HCT116 (cell line): ENCODE data around the gene IFT57. TPM values are rescaled to one million over a fixed set of nuclear protein-coding genes. Genes with fewer than 3 reads are reported as not detected.

Source experiments
- ATAC-seq: fragments of 200-7000 bp; cut with Tn5 transposase; 2 replicates; pipeline ENCODE4 v1.9.1; 2020; ENCODE audit warnings: mild to moderate bottlenecking, moderate library complexity
- BruUV-seq: library from RNA; stranded (reverse); fragments of 400-500 nt; replicated peaks from 2 replicates; lab custom pipeline; 2021; lab: Mats Ljungman, UMichigan
- CTCF ChIA-PET: fragments of 300-600 bp; sonication (Branson Sonifier 250); formaldehyde crosslinking; loops from one replicate; lab custom pipeline; 2021; ENCODE audit warnings: antibody characterized with exemption; lab: Charles Lee
- POLR2A ChIA-PET: fragments of 300-600, 350-600 bp; sonication (Branson Sonifier 250); formaldehyde crosslinking; loops from one replicate; lab custom pipeline; 2021; ENCODE audit warnings: antibody characterized with exemption; lab: Charles Lee
- RAD21 ChIA-PET, 2 experiments: fragments of 300-600 bp; sonication (Branson Sonifier 250); formaldehyde crosslinking; loops; one replicate each; lab custom pipeline; 2023; ENCODE audit warnings: low total read pairs in 2 of 2; ENCODE audit not compliant: uncharacterized antibody in 2 of 2, unreplicated experiment in 2 of 2, low non-redundant PET in 1 of 2; lab: Charles Lee
- DNase-seq: peaks from one replicate; pipeline ENCODE4 v3.0.0-alpha.2; 2010; ENCODE audit warnings: low read depth, low spot score
- H2AFZ ChIP-seq: fragments of 200-600 bp; shearing (Covaris generic), sonication (generic); 2 replicates; pipeline ENCODE4 v1.6.1; 2017; ENCODE audit warnings: low read depth, mixed run types, mixed read lengths, antibody characterized with exemption, low read length; ENCODE audit not compliant: poor library complexity, severe bottlenecking
- H3K27ac ChIP-seq: 2 replicates; pipeline ENCODE4 v1.5.1; 2012; ENCODE audit warnings: low read depth, low read length
- H3K27me3 ChIP-seq: fragments of 200-600 bp; sonication (generic); 2 replicates; pipeline ENCODE4 v1.6.1; 2016; ENCODE audit warnings: mixed run types, low read length, mixed read lengths; ENCODE audit not compliant: insufficient read depth
- H3K36me3 ChIP-seq, 2 experiments: fragments of 200-500 bp in 1 of 2; fragments of 200-600 bp in 1 of 2; sonication (Bioruptor generic) in 1 of 2; sonication (generic) in 1 of 2; 2 replicates each; pipeline versions ENCODE4 v1.5.1 to v1.6.1; 2014 to 2016; ENCODE audit warnings: low read length in 2 of 2, inconsistent platforms in 1 of 2, mixed read lengths in 1 of 2, mixed run types in 1 of 2; ENCODE audit not compliant: insufficient read depth in 2 of 2, control insufficient read depth in 1 of 2
- H3K4me1 ChIP-seq, 2 experiments: fragments of 200-600 bp in 1 of 2; sonication (generic) in 1 of 2; 2 replicates each; pipeline versions ENCODE4 v1.5.1 to v1.6.1; 2012 to 2017; ENCODE audit warnings: low read length in 2 of 2, inconsistent platforms in 1 of 2, mild to moderate bottlenecking in 1 of 2, mixed read lengths in 1 of 2, mixed run types in 1 of 2, moderate library complexity in 1 of 2; ENCODE audit not compliant: insufficient read depth in 2 of 2, control insufficient read depth in 1 of 2
- H3K4me2 ChIP-seq: fragments of 200-600 bp; sonication (generic); 2 replicates; pipeline ENCODE4 v1.6.1; 2017; ENCODE audit warnings: mixed run types, low read length, mixed read lengths
- H3K4me3 ChIP-seq, 2 experiments: fragments of 200-600 bp in 1 of 2; sonication (generic) in 1 of 2; replicated peaks in 1 of 2; 2 replicates each; pipeline ENCODE4 v1.5.1; 2011 to 2016; ENCODE audit warnings: low read length in 2 of 2, control low read depth in 1 of 2, low read depth in 1 of 2, mild to moderate bottlenecking in 1 of 2, mixed read lengths in 1 of 2, mixed run types in 1 of 2
- H3K79me2 ChIP-seq: fragments of 200-600 bp; sonication (generic); 2 replicates; pipeline ENCODE4 v1.6.1; 2017; ENCODE audit warnings: mild to moderate bottlenecking, mixed run types, low read length, moderate library complexity, mixed read lengths; ENCODE audit not compliant: insufficient read depth
- H3K9ac ChIP-seq: fragments of 200-600 bp; sonication (generic); 2 replicates; pipeline ENCODE4 v1.6.1; 2016; ENCODE audit warnings: low read length, mixed read lengths
- H3K9me2 ChIP-seq: fragments of 200-600 bp; sonication (generic), shearing (Covaris generic); 2 replicates; pipeline ENCODE4 v1.6.1; 2017; ENCODE audit warnings: mixed run types, mild to moderate bottlenecking, moderate library complexity; ENCODE audit not compliant: insufficient read depth
- H3K9me3 ChIP-seq, 2 experiments: fragments of 200-500 bp in 1 of 2; fragments of 200-600 bp in 1 of 2; sonication (Bioruptor generic) in 1 of 2; sonication (generic) in 1 of 2; 2 replicates each; pipeline ENCODE4 v1.6.1; 2014 to 2017; ENCODE audit warnings: low read length in 2 of 2, mixed read lengths in 2 of 2, inconsistent platforms in 1 of 2, low read depth in 1 of 2, mild to moderate bottlenecking in 1 of 2, mixed run types in 1 of 2, moderate library complexity in 1 of 2; ENCODE audit not compliant: control insufficient read depth in 1 of 2, insufficient read depth in 1 of 2
- H4K20me1 ChIP-seq: fragments of 200-600 bp; sonication (generic), shearing (Covaris generic); 2 replicates; pipeline ENCODE4 v1.6.1; 2017; ENCODE audit warnings: mixed run types, mild to moderate bottlenecking, moderate library complexity; ENCODE audit not compliant: insufficient read depth
- CEBPB ChIP-seq: IDR thresholded peaks from 2 replicates; pipeline ENCODE4 v1.6.1; 2012; ENCODE audit warnings: low read depth
- EGR1 ChIP-seq: IDR thresholded peaks from 2 replicates; pipeline ENCODE4 v1.6.1; 2012; ENCODE audit warnings: low read depth
- FOSL1 ChIP-seq: IDR thresholded peaks from 2 replicates; pipeline ENCODE4 v1.6.1; 2012; ENCODE audit warnings: low read depth
- POLR2A ChIP-seq: IDR thresholded peaks from 2 replicates; pipeline ENCODE4 v1.7.0; 2011; ENCODE audit warnings: borderline replicate concordance; ENCODE audit not compliant: insufficient read depth, insufficient read length; ENCODE audit errors: extremely low read depth
- POLR2AphosphoS5 ChIP-seq: IDR thresholded peaks from 2 replicates; pipeline ENCODE4 v1.6.1; 2011; ENCODE audit warnings: mild to moderate bottlenecking, low read depth, low read length, moderate library complexity
- RAD21 ChIP-seq: IDR thresholded peaks from 2 replicates; pipeline ENCODE4 v1.6.1; 2012; ENCODE audit warnings: low read depth, mild to moderate bottlenecking
- SIN3A ChIP-seq: IDR thresholded peaks from 2 replicates; pipeline ENCODE4 v1.6.1; 2012; ENCODE audit warnings: low read depth
- SP1 ChIP-seq: IDR thresholded peaks from 2 replicates; pipeline ENCODE4 v1.6.1; 2012; ENCODE audit warnings: low read depth
- SRF ChIP-seq: IDR thresholded peaks from 2 replicates; pipeline ENCODE4 v1.6.1; 2012; ENCODE audit warnings: low read depth
- TCF7L2 ChIP-seq: IDR thresholded peaks from 2 replicates; pipeline ENCODE4 v1.7.0; 2011; ENCODE audit warnings: borderline replicate concordance, inconsistent platforms; ENCODE audit not compliant: insufficient read depth, insufficient read length; ENCODE audit errors: extremely low read depth
- ZBTB33 ChIP-seq: IDR thresholded peaks from 2 replicates; pipeline ENCODE4 v1.6.1; 2011; ENCODE audit warnings: mild to moderate bottlenecking, low read length, moderate library complexity; ENCODE audit not compliant: insufficient replicate concordance; ENCODE audit errors: extremely low read depth
- ZFX ChIP-seq: fragments of 450-650 bp; IDR thresholded peaks from 2 replicates; pipeline ENCODE4 v1.6.1; 2017
- ZNF274 ChIP-seq: fragments of 200-500 bp; sonication (Bioruptor generic); IDR thresholded peaks from 2 replicates; pipeline ENCODE4 v1.6.1; 2014; ENCODE audit warnings: mild to moderate bottlenecking, low read depth, low read length, inconsistent platforms
- intact Hi-C: fragments of 100-400 bp; cut with micrococcal nuclease; formaldehyde crosslinking; loops from 2 replicates; pipeline ENCODE4 v1.10.0; 2022
- total RNA-seq: library from RNA; stranded (reverse); gene quantifications from one replicate; pipeline ENCODE4 v1.2.1, GENCODE V29; 2021; ENCODE audit not compliant: unreplicated experiment
- TF ChIP-seq, protein P1 (sequence below): IDR thresholded peaks from 2 replicates; pipeline ENCODE4 v1.6.1; 2012
- TF ChIP-seq, protein P2 (sequence below): IDR thresholded peaks from 2 replicates; pipeline ENCODE4 v1.6.1; 2012
- TF ChIP-seq, protein P3 (sequence below): IDR thresholded peaks from 2 replicates; pipeline ENCODE4 v1.6.1; 2012; ENCODE audit warnings: low read depth
- TF ChIP-seq, protein P4 (sequence below), 3 experiments: fragments of 200-600 bp in 1 of 3; sonication (generic) in 1 of 3; IDR thresholded peaks in 2 of 3; conservative IDR thresholded peaks in 1 of 3; 2 replicates each; pipeline ENCODE4 v1.5.1; 2012 to 2017; ENCODE audit warnings: low read depth in 2 of 3, low read length in 2 of 3, antibody characterized with exemption in 1 of 3, borderline replicate concordance in 1 of 3, control low read depth in 1 of 3, mild to moderate bottlenecking in 1 of 3, mixed read lengths in 1 of 3, mixed run types in 1 of 3, moderate library complexity in 1 of 3; ENCODE audit not compliant: insufficient read depth in 1 of 3

The IFT57 gene
- total RNA-seq, 1 experiment from 2014 or later, result 38.4 TPM

DNA sequence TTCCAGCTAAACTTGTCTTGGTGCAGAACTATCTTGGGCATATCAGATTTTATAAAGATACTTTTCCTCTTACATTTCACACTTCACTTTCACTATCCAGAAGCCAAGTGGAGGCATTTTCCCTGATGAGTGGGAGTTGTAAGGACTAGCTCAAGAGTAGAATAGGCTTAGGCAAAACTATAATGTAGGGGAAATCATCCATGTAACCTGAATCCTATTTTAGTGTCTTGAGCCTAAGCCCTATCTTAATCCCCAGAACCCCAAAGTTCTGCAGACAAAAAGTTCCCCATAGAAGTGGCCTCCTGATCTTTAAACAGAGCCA lies 89.2 kb downstream of the IFT57 start:
- no TSS peak for BruUV-seq
- H3K36me3 ChIP-seq, result no peaks in the 10 kb centered on the region
- H3K9me3 ChIP-seq, result no peaks in the 10 kb centered on the region
- H4K20me1 ChIP-seq, result no peaks in the 10 kb centered on the region
- H3K4me2 ChIP-seq, result peak overlapping the region; percentile 64
- no peaks in the 10 kb centered on the region for H3K9me2 ChIP-seq
- peak overlapping the region; percentile 70 for H2AFZ ChIP-seq
- POLR2A ChIA-PET, result no interaction called here
- RAD21 ChIA-PET, result interaction anchor here in 1 of 2 experiments (0.6 to 0.7 kb wide), 2 partner anchors 242 to 344 kb away, joined by 3 read pairs; no protein-coding TSS in a partner anchor
- no peaks in the 10 kb centered on the region for H3K79me2 ChIP-seq
- TF ChIP-seq TCF7L2 (no peak), ZFX (no peak), POLR2A (no peak), CEBPB (no peak), ZNF274 (no peak), EGR1 (no peak), SIN3A (no peak), SRF (no peak), POLR2AphosphoS5 (no peak), RAD21 (no peak), FOSL1 (no peak), SP1 (no peak), ZBTB33 (no peak)
- TF ChIP-seq, protein P1, sequence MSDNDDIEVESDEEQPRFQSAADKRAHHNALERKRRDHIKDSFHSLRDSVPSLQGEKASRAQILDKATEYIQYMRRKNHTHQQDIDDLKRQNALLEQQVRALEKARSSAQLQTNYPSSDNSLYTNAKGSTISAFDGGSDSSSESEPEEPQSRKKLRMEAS, result no peak
- TF ChIP-seq, protein P2, sequence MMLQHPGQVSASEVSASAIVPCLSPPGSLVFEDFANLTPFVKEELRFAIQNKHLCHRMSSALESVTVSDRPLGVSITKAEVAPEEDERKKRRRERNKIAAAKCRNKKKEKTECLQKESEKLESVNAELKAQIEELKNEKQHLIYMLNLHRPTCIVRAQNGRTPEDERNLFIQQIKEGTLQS, result no peak
- TF ChIP-seq, protein P3, sequence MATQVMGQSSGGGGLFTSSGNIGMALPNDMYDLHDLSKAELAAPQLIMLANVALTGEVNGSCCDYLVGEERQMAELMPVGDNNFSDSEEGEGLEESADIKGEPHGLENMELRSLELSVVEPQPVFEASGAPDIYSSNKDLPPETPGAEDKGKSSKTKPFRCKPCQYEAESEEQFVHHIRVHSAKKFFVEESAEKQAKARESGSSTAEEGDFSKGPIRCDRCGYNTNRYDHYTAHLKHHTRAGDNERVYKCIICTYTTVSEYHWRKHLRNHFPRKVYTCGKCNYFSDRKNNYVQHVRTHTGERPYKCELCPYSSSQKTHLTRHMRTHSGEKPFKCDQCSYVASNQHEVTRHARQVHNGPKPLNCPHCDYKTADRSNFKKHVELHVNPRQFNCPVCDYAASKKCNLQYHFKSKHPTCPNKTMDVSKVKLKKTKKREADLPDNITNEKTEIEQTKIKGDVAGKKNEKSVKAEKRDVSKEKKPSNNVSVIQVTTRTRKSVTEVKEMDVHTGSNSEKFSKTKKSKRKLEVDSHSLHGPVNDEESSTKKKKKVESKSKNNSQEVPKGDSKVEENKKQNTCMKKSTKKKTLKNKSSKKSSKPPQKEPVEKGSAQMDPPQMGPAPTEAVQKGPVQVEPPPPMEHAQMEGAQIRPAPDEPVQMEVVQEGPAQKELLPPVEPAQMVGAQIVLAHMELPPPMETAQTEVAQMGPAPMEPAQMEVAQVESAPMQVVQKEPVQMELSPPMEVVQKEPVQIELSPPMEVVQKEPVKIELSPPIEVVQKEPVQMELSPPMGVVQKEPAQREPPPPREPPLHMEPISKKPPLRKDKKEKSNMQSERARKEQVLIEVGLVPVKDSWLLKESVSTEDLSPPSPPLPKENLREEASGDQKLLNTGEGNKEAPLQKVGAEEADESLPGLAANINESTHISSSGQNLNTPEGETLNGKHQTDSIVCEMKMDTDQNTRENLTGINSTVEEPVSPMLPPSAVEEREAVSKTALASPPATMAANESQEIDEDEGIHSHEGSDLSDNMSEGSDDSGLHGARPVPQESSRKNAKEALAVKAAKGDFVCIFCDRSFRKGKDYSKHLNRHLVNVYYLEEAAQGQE, result no peak
- TF ChIP-seq, protein P4, sequence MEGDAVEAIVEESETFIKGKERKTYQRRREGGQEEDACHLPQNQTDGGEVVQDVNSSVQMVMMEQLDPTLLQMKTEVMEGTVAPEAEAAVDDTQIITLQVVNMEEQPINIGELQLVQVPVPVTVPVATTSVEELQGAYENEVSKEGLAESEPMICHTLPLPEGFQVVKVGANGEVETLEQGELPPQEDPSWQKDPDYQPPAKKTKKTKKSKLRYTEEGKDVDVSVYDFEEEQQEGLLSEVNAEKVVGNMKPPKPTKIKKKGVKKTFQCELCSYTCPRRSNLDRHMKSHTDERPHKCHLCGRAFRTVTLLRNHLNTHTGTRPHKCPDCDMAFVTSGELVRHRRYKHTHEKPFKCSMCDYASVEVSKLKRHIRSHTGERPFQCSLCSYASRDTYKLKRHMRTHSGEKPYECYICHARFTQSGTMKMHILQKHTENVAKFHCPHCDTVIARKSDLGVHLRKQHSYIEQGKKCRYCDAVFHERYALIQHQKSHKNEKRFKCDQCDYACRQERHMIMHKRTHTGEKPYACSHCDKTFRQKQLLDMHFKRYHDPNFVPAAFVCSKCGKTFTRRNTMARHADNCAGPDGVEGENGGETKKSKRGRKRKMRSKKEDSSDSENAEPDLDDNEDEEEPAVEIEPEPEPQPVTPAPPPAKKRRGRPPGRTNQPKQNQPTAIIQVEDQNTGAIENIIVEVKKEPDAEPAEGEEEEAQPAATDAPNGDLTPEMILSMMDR (IDR thresholded peaks at IDR 0.05 in 2 of 3, conservative IDR thresholded peaks at IDR 0.05 in 1 of 3; ENCODE audit: borderline replicate concordance in 1 of 3, insufficient read depth in 1 of 3, low read depth in 2 of 3, low read length in 2 of 3), result no peak
- intact Hi-C loops, result no loop called here
- no peaks in the 10 kb centered on the region for H3K27me3 ChIP-seq
- CTCF ChIA-PET, result interaction anchor here (1.9 kb wide), 1 partner anchor 20 kb away, joined by 7 read pairs; no protein-coding TSS in a partner anchor
- no peak overlapping the region for H3K27ac ChIP-seq
- 0 out of 2 replicates have a peak overlapping the region, but pooled peaks have one; percentile 22 for H3K9ac ChIP-seq
- peak; percentile 17; the same call in 1 of the 2 replicates for ATAC-seq
- H3K4me3 ChIP-seq, result peak overlapping the region in 1 of 2 experiments; percentile 23; a peak in 2 of 4 replicates
- no peak for DNase-seq
- peaks cover 0 to 45% of the 10 kb centered on the region in 2 experiments for H3K4me1 ChIP-seq
